ENCODE results near the gene ZNF571. TPM values are rescaled to one million over a fixed set of nuclear protein-coding genes. Genes with fewer than 3 reads are reported as not detected.
A peak's percentile ranks its signal among the peaks of the same experiment; 100 is the strongest.

The ZNF571 gene
- total RNA-seq, 1 experiment from 2014 or later, result 1.4 TPM

DNA sequence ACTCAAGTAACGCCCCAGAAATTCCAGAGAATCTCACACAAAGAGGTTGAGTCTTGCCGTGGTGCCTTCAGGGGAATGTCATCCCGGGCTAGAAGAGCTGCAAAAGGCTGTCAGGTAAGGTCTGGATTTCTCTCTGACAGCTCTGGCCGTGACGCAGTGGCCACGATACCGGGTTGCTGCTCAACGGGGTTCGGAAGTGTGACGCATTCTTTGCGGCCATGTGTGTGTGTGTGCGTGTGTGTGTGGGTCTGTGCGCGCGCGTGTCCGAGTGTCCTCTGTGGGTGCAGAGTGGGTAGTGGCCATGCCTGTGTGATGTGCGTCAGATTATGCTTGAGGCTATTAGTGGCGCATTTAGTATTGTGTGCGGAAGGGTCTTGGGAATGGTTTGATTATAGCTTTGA lies 390 bp upstream of the ZNF571 start:
- POLR2A ChIA-PET (ENCODE audit: unreplicated experiment), result interaction anchor here (0.7 kb wide), 1 partner anchor 16 kb away, joined by 4 read pairs; no protein-coding TSS in a partner anchor
- DNase-seq, result no peak
- TSS peak; percentile 70 for BruUV-seq (replicated peaks)

GRCh38 chr19:37593996-37594303 lies 642 bp downstream of the ZNF571 start:
- Histone ChIP-seq H3K27me3 (ENCODE audit: low read length) (no peaks in the 10 kb centered on the region), H3K9ac (ENCODE audit: low read length) (peak overlapping the region; percentile 73), H3F3A (ENCODE audit: low read length, unreplicated experiment) (no peaks in the 10 kb centered on the region), H3K79me2 (ENCODE audit: low read length) (no peaks in the 10 kb centered on the region), H3K27ac (ENCODE audit: low read length) (peak overlapping the region; percentile 66), H3K9me3 (ENCODE audit: low read length) (peaks cover 9% of the 10 kb centered on the region; the same call in 1 of the 2 replicates), H3K4me3 (ENCODE audit: low read length) (peak overlapping the region; percentile 97), H3K4me2 (ENCODE audit: low read length) (peak overlapping the region; percentile 98), H3K9me2 (replicated peaks; ENCODE audit: low read length) (no peaks in the 10 kb centered on the region), H3K36me3 (ENCODE audit: low read depth, low read length) (peaks cover 17% of the 10 kb centered on the region; the same call in 1 of the 2 replicates), H4K20me1 (ENCODE audit: low read length) (no peaks in the 10 kb centered on the region), H2AFZ (ENCODE audit: low read length) (peak overlapping the region; percentile 100), H3K4me1 (ENCODE audit: insufficient read depth, low read length) (no peaks in the 10 kb centered on the region; the same call in 1 of the 2 replicates)
- POLR2A ChIA-PET (ENCODE audit: unreplicated experiment), result interaction anchor here (0.7 kb wide), 1 partner anchor 126 kb away, joined by 3 read pairs; the partner anchor contains the start of gene ZNF569
- no peak for ATAC-seq
- TSS peak; percentile 62 for BruUV-seq (replicated peaks)
- DNase-seq, result no peak
- TF ChIP-seq EZH2phosphoT487 (IDR thresholded peaks at IDR 0.05; ENCODE audit: borderline replicate concordance, low read length) (no peak), EZH2 (IDR thresholded peaks at IDR 0.05; ENCODE audit: low read length, unreplicated experiment) (no peak)
- TF ChIP-seq, protein P1, sequence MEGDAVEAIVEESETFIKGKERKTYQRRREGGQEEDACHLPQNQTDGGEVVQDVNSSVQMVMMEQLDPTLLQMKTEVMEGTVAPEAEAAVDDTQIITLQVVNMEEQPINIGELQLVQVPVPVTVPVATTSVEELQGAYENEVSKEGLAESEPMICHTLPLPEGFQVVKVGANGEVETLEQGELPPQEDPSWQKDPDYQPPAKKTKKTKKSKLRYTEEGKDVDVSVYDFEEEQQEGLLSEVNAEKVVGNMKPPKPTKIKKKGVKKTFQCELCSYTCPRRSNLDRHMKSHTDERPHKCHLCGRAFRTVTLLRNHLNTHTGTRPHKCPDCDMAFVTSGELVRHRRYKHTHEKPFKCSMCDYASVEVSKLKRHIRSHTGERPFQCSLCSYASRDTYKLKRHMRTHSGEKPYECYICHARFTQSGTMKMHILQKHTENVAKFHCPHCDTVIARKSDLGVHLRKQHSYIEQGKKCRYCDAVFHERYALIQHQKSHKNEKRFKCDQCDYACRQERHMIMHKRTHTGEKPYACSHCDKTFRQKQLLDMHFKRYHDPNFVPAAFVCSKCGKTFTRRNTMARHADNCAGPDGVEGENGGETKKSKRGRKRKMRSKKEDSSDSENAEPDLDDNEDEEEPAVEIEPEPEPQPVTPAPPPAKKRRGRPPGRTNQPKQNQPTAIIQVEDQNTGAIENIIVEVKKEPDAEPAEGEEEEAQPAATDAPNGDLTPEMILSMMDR (conservative IDR thresholded peaks at IDR 0.05; ENCODE audit: low read depth, low read length), result no peak
- intact Hi-C loops (cut with micrococcal nuclease), result no loop called here
- CTCF ChIA-PET, result no interaction called here

More for the DNA sequence above, 390 bp upstream of the ZNF571 start:
- Histone ChIP-seq H3K27me3 (ENCODE audit: low read length) (no peaks in the 10 kb centered on the region), H3K9me2 (replicated peaks; ENCODE audit: low read length) (no peaks in the 10 kb centered on the region), H3K79me2 (ENCODE audit: low read length) (no peaks in the 10 kb centered on the region), H3K9me3 (ENCODE audit: low read length) (peaks cover 6% of the 10 kb centered on the region; the same call in 1 of the 2 replicates), H3K9ac (ENCODE audit: low read length) (peak overlapping the region; percentile 46; the same call in 1 of the 2 replicates), H4K20me1 (ENCODE audit: low read length) (no peaks in the 10 kb centered on the region), H3F3A (ENCODE audit: low read length, unreplicated experiment) (no peaks in the 10 kb centered on the region), H2AFZ (ENCODE audit: low read length) (peak overlapping the region; percentile 100), H3K36me3 (ENCODE audit: low read depth, low read length) (peaks cover 14% of the 10 kb centered on the region; the same call in 1 of the 2 replicates), H3K4me2 (ENCODE audit: low read length) (peak overlapping the region; percentile 98), H3K4me1 (ENCODE audit: insufficient read depth, low read length) (no peaks in the 10 kb centered on the region; the same call in 1 of the 2 replicates), H3K27ac (ENCODE audit: low read length) (no peak overlapping the region), H3K4me3 (ENCODE audit: low read length) (peak overlapping the region; percentile 97)
- TF ChIP-seq EZH2phosphoT487 (IDR thresholded peaks at IDR 0.05; ENCODE audit: borderline replicate concordance, low read length) (no peak), EZH2 (IDR thresholded peaks at IDR 0.05; ENCODE audit: low read length, unreplicated experiment) (no peak)
- TF ChIP-seq, protein P1 (conservative IDR thresholded peaks at IDR 0.05; ENCODE audit: low read depth, low read length), result no peak
- ATAC-seq, result peak; percentile 48
- intact Hi-C loops (cut with micrococcal nuclease), result no loop called here
- CTCF ChIA-PET, result no interaction called here

DNA sequence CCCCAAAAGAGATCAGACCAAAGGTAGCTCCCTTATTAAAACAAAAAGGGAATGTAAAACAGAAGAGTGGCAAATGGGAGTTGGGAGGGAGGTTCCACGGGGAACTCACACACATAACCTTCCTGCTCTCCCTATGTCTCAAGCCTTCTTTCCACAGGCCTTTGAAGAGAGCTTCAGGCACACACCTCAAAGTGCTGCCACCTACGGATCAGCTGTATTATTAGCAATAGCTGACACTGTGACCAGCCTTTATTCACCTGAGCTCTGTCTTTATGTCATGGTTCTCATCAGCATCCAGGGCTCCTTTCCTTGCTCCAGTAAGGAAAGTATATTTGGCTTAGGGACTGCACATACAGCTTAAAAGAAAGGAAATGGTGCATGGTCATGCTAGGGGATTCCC lies 11.3 kb downstream of the ZNF571 start:
- BruUV-seq (replicated peaks), result no TSS peak
- Histone ChIP-seq H4K20me1 (ENCODE audit: low read length) (no peaks in the 10 kb centered on the region), H3K27me3 (ENCODE audit: low read length) (no peaks in the 10 kb centered on the region), H3K4me3 (ENCODE audit: low read length) (no peak overlapping the region), H3K79me2 (ENCODE audit: low read length) (no peaks in the 10 kb centered on the region), H3F3A (ENCODE audit: low read length, unreplicated experiment) (no peaks in the 10 kb centered on the region), H3K4me1 (ENCODE audit: insufficient read depth, low read length) (no peaks in the 10 kb centered on the region), H2AFZ (ENCODE audit: low read length) (no peak overlapping the region), H3K9me2 (replicated peaks; ENCODE audit: low read length) (no peaks in the 10 kb centered on the region), H3K9me3 (ENCODE audit: low read length) (0 out of 2 replicates have a peak, but pooled peaks cover 7% of the 10 kb centered on the region), H3K27ac (ENCODE audit: low read length) (no peak overlapping the region), H3K9ac (ENCODE audit: low read length) (no peak overlapping the region), H3K4me2 (ENCODE audit: low read length) (no peak overlapping the region), H3K36me3 (ENCODE audit: low read depth, low read length) (peaks cover 62% of the 10 kb centered on the region)
- CTCF ChIA-PET, result no interaction called here
- DNase-seq (no peak), ATAC-seq (no peak)
- TF ChIP-seq EZH2phosphoT487 (IDR thresholded peaks at IDR 0.05; ENCODE audit: borderline replicate concordance, low read length), result no peak
- intact Hi-C loops (cut with micrococcal nuclease), result no loop called here
- POLR2A ChIA-PET (ENCODE audit: unreplicated experiment), result no interaction called here
